Measurements from ENCODE around the gene EFCAB12.
A peak's percentile ranks its signal among the peaks of the same experiment; 100 is the strongest.

The EFCAB12 gene

DNA sequence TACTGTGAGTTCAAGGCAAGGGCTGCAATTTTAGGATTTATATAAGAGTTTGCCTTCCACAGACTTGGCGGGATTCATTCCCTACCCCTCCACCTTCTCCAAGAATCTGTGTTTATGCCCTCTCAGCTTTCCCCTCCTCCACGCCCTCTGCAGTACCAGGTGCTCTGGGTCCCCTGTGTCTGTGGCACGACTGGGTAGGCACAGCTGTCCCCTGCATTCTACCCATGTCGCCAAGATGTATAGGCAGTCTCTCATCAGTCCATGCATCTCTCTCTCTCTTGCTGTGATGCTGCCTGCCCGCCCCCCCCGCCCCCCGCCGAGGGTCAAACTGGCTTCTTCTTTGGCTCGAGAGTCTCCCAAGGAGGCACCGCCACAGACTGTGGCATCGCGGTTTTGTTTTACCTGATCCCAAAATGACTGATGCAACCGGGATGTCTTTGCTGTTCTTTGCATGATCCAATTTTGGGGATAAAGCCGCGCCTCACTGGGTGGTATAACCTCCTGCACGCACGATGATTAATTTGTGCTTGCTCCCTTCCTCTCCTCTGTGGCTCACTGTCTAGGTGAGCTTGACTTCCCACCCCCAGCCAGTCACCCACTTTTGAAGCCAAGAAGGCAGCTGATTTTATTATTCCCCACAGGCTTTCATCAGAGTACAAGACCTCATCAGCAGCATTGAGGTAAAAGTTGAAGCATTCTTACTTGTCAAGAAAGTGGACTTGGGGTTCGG, 43.7 kb downstream of the EFCAB12 start:
- TF ChIP-seq POLR2AphosphoS5 (IDR thresholded peaks at IDR 0.05; ENCODE audit: low read depth, low read length) (0 out of 2 replicates have a peak, but pooled peaks have one; percentile 24), TAF1 (IDR thresholded peaks at IDR 0.05; ENCODE audit: borderline replicate concordance, insufficient read depth, low read length) (no peak)

DNA sequence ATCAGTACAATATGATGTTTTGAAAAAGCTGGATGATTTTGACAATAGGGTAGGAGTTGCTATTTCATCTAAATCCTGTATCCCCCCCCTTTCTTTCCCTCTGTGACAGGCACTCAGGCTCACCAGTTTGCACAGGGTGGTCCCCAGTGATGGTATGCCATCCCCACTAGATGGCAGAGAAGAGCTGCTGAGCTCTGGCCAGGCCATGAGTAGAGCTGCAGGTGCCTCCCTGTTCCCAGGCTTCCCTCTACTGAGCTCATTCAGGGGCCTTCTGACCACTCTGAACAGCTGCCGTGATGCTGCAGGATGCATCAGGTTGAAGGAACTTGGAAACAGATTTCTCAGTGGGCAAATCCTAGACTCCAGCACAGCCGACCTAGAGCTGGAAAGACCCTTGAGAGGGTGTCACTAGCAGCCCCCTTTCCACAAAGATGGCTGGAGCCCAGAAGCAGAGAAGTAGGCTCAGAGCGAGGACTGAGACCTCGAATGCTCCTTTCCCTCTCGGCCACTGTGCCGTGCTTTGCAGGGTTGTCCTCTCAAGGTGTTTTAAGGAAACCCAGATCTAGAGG, 45.1 kb downstream of the EFCAB12 start:
- no peak for TF ChIP-seq SIN3A (IDR thresholded peaks at IDR 0.05; ENCODE audit: borderline replicate concordance, insufficient read depth, low read length)
- TF ChIP-seq REST (IDR thresholded peaks at IDR 0.05; ENCODE audit: insufficient read depth in 1 of 2, low read depth in 2 of 2, low read length in 2 of 2), result no peak
- no peak for TF ChIP-seq TAF1 (IDR thresholded peaks at IDR 0.05; ENCODE audit: borderline replicate concordance, insufficient read depth, low read length)
- no peak for TF ChIP-seq POLR2AphosphoS5 (IDR thresholded peaks at IDR 0.05; ENCODE audit: low read depth, low read length)
- TF ChIP-seq FOXP2 (optimal IDR thresholded peaks at IDR 0.05; ENCODE audit: borderline replicate concordance, extremely low read depth, extremely low read length, insufficient read depth), result no peak

DNA sequence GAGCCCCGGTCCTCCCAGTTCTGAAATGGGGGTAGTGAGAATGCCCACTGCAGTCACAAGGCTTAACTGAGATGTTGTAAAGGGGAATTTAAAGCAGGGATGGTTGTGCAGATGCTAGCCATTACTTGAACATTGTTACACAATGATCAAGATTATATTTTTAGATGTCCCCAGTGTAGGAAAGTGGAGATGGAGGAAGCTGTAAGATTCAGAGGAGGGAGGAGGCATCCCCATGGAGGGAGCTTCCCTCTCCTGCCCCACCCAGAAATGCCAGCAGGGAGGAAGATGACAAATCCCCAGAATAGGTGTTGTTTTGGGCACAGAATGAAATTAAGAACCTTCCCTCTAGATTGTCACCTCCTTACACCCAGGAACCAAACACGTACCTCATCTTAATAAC, 46.1 kb downstream of the EFCAB12 start:
- TF ChIP-seq SIN3A (IDR thresholded peaks at IDR 0.05; ENCODE audit: borderline replicate concordance, insufficient read depth, low read length) (no peak), REST (IDR thresholded peaks at IDR 0.05; ENCODE audit: insufficient read depth in 1 of 2, low read depth in 2 of 2, low read length in 2 of 2) (no peak), FOXP2 (optimal IDR thresholded peaks at IDR 0.05; ENCODE audit: borderline replicate concordance, extremely low read depth, extremely low read length, insufficient read depth) (no peak), TAF1 (IDR thresholded peaks at IDR 0.05; ENCODE audit: borderline replicate concordance, insufficient read depth, low read length) (no peak), POLR2AphosphoS5 (IDR thresholded peaks at IDR 0.05; ENCODE audit: low read depth, low read length) (no peak)

GRCh38 chr3:129379582-129380358, 48.7 kb downstream of the EFCAB12 start:
- no peak for TF ChIP-seq FOXP2 (optimal IDR thresholded peaks at IDR 0.05; ENCODE audit: borderline replicate concordance, extremely low read depth, extremely low read length, insufficient read depth)
- TF ChIP-seq TAF1 (IDR thresholded peaks at IDR 0.05; ENCODE audit: borderline replicate concordance, insufficient read depth, low read length), result no peak
- TF ChIP-seq REST (IDR thresholded peaks at IDR 0.05; ENCODE audit: insufficient read depth in 1 of 2, low read depth in 2 of 2, low read length in 2 of 2), result no peak
- TF ChIP-seq SIN3A (IDR thresholded peaks at IDR 0.05; ENCODE audit: borderline replicate concordance, insufficient read depth, low read length), result no peak
- TF ChIP-seq POLR2AphosphoS5 (IDR thresholded peaks at IDR 0.05; ENCODE audit: low read depth, low read length), result no peak

- TF ChIP-seq FOXP2 (optimal IDR thresholded peaks at IDR 0.05; ENCODE audit: borderline replicate concordance, extremely low read depth, extremely low read length, insufficient read depth), result no peak
- TF ChIP-seq TAF1 (IDR thresholded peaks at IDR 0.05; ENCODE audit: borderline replicate concordance, insufficient read depth, low read length), result no peak
- TF ChIP-seq REST (IDR thresholded peaks at IDR 0.05; ENCODE audit: insufficient read depth in 1 of 2, low read depth in 2 of 2, low read length in 2 of 2), result no peak
- no peak for TF ChIP-seq SIN3A (IDR thresholded peaks at IDR 0.05; ENCODE audit: borderline replicate concordance, insufficient read depth, low read length)
- TF ChIP-seq POLR2AphosphoS5 (IDR thresholded peaks at IDR 0.05; ENCODE audit: low read depth, low read length), result no peak
Observed at GRCh38 chr3:129378949-129379348, 49.5 kb downstream of the EFCAB12 start.
